B cell (primary cell): Measurements from ENCODE around the gene MATR3.

Experiments
- EZH2 ChIP-seq: IDR thresholded peaks from 2 replicates; pipeline ENCODE4 v1.6.1; 2012; ENCODE audit warnings: borderline replicate concordance, low read depth, mild to moderate bottlenecking, moderate library complexity, low read length; ENCODE audit not compliant: insufficient read depth, poor library complexity, severe bottlenecking
- TF ChIP-seq, protein P1 (sequence below): fragments of 200-600 bp; IDR thresholded peaks from one replicate; pipeline ENCODE4 v1.8.0; 2022; ENCODE audit warnings: antibody characterized with exemption, mild to moderate bottlenecking

DNA sequence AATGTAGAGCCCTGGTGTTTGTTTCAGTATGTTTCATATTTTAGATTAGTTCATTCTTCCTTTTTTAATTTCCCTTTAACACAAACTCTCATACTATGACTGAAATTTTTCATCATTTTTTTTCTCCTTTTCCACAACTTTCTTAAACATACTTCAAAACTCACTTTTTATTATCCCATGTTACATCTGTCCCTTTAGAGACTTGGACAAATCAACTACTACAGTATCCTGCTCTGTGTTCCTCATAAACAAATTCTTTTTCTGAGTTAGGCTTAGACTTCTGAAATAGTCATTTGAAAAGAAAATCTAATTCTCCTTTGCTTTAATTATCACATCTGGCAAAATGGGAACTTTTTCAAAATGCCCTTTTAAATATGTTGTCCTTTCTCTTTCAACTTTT lies 15.3 kb downstream of the MATR3 start:
- TF ChIP-seq EZH2, result no peak
- TF ChIP-seq, protein P1, sequence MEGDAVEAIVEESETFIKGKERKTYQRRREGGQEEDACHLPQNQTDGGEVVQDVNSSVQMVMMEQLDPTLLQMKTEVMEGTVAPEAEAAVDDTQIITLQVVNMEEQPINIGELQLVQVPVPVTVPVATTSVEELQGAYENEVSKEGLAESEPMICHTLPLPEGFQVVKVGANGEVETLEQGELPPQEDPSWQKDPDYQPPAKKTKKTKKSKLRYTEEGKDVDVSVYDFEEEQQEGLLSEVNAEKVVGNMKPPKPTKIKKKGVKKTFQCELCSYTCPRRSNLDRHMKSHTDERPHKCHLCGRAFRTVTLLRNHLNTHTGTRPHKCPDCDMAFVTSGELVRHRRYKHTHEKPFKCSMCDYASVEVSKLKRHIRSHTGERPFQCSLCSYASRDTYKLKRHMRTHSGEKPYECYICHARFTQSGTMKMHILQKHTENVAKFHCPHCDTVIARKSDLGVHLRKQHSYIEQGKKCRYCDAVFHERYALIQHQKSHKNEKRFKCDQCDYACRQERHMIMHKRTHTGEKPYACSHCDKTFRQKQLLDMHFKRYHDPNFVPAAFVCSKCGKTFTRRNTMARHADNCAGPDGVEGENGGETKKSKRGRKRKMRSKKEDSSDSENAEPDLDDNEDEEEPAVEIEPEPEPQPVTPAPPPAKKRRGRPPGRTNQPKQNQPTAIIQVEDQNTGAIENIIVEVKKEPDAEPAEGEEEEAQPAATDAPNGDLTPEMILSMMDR, result no peak
